Measurements from ENCODE around the gene TSPAN15.

The TSPAN15 gene

GRCh38 chr10:69415951-69416350 lies 35.3 kb upstream of the TSPAN15 start:
- Histone ChIP-seq H3K27me3 (ENCODE audit: control insufficient read depth, insufficient read depth, low read length, poor library complexity, severe bottlenecking) (no peaks in the 10 kb centered on the region), H3K27ac (ENCODE audit: insufficient read depth, low read depth, low read length, poor library complexity, severe bottlenecking) (no peak overlapping the region), H3K4me3 (ENCODE audit: insufficient read depth, low read depth, low read length) (no peak overlapping the region), H3K36me3 (ENCODE audit: control insufficient read depth, insufficient read depth, low read length) (no peaks in the 10 kb centered on the region), H3K9me3 (ENCODE audit: control insufficient read depth, low read length) (no peaks in the 10 kb centered on the region), H3K4me1 (ENCODE audit: control insufficient read depth, insufficient read depth, low read length) (no peaks in the 10 kb centered on the region)
- 96% methylated on average over 10 of the region's 10 CpGs for WGBS, 2 experiments

GRCh38 chr10:69416695-69417094 lies 34.6 kb upstream of the TSPAN15 start, which contains the start of gene TACR2:
Gene TACR2 (minus strand): TSS chr10:69416918. CDS start chr10:69416323, 595 bp downstream.
- 91 to 95% methylated on average over 10 of the region's 10 CpGs for WGBS, 2 experiments
- H3K27me3 ChIP-seq (ENCODE audit: control insufficient read depth, insufficient read depth, low read length, poor library complexity, severe bottlenecking): no peaks in the 10 kb centered on the region
- H3K9me3 ChIP-seq (ENCODE audit: control insufficient read depth, low read length): no peaks in the 10 kb centered on the region
- H3K27ac ChIP-seq (ENCODE audit: insufficient read depth, low read depth, low read length, poor library complexity, severe bottlenecking): no peak within 1 kb of the TSS
- H3K4me1 ChIP-seq (ENCODE audit: control insufficient read depth, insufficient read depth, low read length): no peaks in the 10 kb centered on the region
- no peaks in the 10 kb centered on the region for H3K36me3 ChIP-seq (ENCODE audit: control insufficient read depth, insufficient read depth, low read length)
- no peak within 1 kb of the TSS for H3K4me3 ChIP-seq (ENCODE audit: insufficient read depth, low read depth, low read length)

GRCh38 chr10:69417542-69417941 lies 33.7 kb upstream of the TSPAN15 start:
- H3K4me1 ChIP-seq (ENCODE audit: control insufficient read depth, insufficient read depth, low read length): no peaks in the 10 kb centered on the region
- no peaks in the 10 kb centered on the region for H3K27me3 ChIP-seq (ENCODE audit: control insufficient read depth, insufficient read depth, low read length, poor library complexity, severe bottlenecking)
- H3K9me3 ChIP-seq (ENCODE audit: control insufficient read depth, low read length): no peaks in the 10 kb centered on the region
- WGBS, 2 experiments: 90 to 92% methylated on average over 11 of the region's 11 CpGs
- H3K36me3 ChIP-seq (ENCODE audit: control insufficient read depth, insufficient read depth, low read length): no peaks in the 10 kb centered on the region
- H3K27ac ChIP-seq (ENCODE audit: insufficient read depth, low read depth, low read length, poor library complexity, severe bottlenecking): no peak overlapping the region
- H3K4me3 ChIP-seq (ENCODE audit: insufficient read depth, low read depth, low read length): no peak overlapping the region

DNA sequence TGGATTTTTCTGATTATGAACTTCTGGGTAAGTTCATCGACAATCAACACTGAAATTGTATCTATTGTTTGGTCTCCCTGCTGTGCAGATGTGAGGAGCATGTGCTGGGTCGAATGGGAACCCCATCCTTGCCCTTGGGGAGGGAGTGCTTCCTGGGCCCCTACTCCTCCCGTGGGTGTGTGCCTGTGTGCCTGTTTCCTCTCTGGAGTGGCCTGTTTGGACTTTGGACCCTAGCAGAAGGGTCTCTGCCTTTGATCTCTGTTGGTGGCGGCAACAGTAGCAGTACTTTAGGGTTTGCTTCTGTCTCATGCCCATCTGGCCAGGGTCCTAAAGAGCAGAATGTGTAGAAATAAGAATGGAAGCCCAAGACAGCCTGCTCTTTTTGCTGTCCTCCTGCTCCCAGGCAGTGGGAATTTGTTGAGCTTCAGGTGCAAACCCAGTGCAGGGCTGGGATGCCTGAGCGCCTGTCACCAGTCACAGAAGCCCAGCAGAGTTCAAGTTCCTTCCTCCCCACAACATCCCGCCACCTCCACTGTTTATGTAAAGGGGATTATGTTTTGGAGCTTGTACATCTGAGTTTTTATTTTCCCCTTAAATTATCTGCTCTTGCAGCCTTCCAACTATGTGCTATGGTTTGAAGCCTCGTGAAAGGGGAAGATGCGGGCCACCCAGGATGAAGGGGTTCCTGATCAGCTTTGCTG lies 33.1 kb upstream of the TSPAN15 start:
- no peaks in the 10 kb centered on the region for H3K27me3 ChIP-seq (ENCODE audit: control insufficient read depth, insufficient read depth, low read length, poor library complexity, severe bottlenecking)
- H3K27ac ChIP-seq (ENCODE audit: insufficient read depth, low read depth, low read length, poor library complexity, severe bottlenecking): no peak overlapping the region
- no peak overlapping the region for H3K4me3 ChIP-seq (ENCODE audit: insufficient read depth, low read depth, low read length)
- H3K36me3 ChIP-seq (ENCODE audit: control insufficient read depth, insufficient read depth, low read length): no peaks in the 10 kb centered on the region
- H3K4me1 ChIP-seq (ENCODE audit: control insufficient read depth, insufficient read depth, low read length): no peaks in the 10 kb centered on the region
- WGBS, 2 experiments: 82% methylated on average over 7 to 8 of the region's 8 CpGs
- H3K9me3 ChIP-seq (ENCODE audit: control insufficient read depth, low read length): no peaks in the 10 kb centered on the region

- H3K9me3 ChIP-seq (ENCODE audit: control insufficient read depth, low read length): no peaks in the 10 kb centered on the region
- 93 to 94% methylated on average over 18 of the region's 18 CpGs for WGBS, 2 experiments
- H3K27me3 ChIP-seq (ENCODE audit: control insufficient read depth, insufficient read depth, low read length, poor library complexity, severe bottlenecking): no peaks in the 10 kb centered on the region
- H3K27ac ChIP-seq (ENCODE audit: insufficient read depth, low read depth, low read length, poor library complexity, severe bottlenecking): no peak overlapping the region
- no peaks in the 10 kb centered on the region for H3K4me1 ChIP-seq (ENCODE audit: control insufficient read depth, insufficient read depth, low read length)
- H3K36me3 ChIP-seq (ENCODE audit: control insufficient read depth, insufficient read depth, low read length): no peaks in the 10 kb centered on the region
- no peak overlapping the region for H3K4me3 ChIP-seq (ENCODE audit: insufficient read depth, low read depth, low read length)
Measured at GRCh38 chr10:69419096-69419743, 32.0 kb upstream of the TSPAN15 start.

DNA sequence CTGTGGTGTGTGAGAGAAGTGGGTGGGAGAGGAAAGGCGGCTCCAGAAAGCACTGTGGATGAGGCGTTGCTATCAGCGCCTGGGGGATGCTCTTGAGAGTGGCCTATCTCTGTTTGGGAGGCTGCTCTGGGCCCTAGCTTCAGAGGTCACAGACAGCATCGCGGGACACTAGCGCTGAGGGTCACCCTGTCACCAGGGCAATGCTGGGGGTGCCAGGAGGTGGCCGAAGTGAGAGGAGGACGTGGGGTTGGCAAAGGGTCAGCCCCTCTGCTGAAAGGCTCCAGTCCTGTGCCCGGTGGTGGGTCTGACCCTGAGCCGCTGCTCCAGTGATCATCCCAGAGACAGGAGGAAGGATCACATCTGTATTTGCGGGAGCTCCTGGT lies 31.5 kb upstream of the TSPAN15 start:
- Histone ChIP-seq H3K9me3 (ENCODE audit: control insufficient read depth, low read length) (no peaks in the 10 kb centered on the region), H3K27me3 (ENCODE audit: control insufficient read depth, insufficient read depth, low read length, poor library complexity, severe bottlenecking) (no peaks in the 10 kb centered on the region), H3K4me1 (ENCODE audit: control insufficient read depth, insufficient read depth, low read length) (no peaks in the 10 kb centered on the region), H3K4me3 (ENCODE audit: insufficient read depth, low read depth, low read length) (no peak overlapping the region), H3K36me3 (ENCODE audit: control insufficient read depth, insufficient read depth, low read length) (no peaks in the 10 kb centered on the region), H3K27ac (ENCODE audit: insufficient read depth, low read depth, low read length, poor library complexity, severe bottlenecking) (no peak overlapping the region)
- 83 to 85% methylated on average over 10 of the region's 11 CpGs for WGBS, 2 experiments

GRCh38 chr10:69421611-69422308 lies 29.5 kb upstream of the TSPAN15 start:
- Histone ChIP-seq H3K4me3 (ENCODE audit: insufficient read depth, low read depth, low read length) (no peak overlapping the region), H3K27me3 (ENCODE audit: control insufficient read depth, insufficient read depth, low read length, poor library complexity, severe bottlenecking) (no peaks in the 10 kb centered on the region), H3K4me1 (ENCODE audit: control insufficient read depth, insufficient read depth, low read length) (no peaks in the 10 kb centered on the region), H3K36me3 (ENCODE audit: control insufficient read depth, insufficient read depth, low read length) (no peaks in the 10 kb centered on the region), H3K27ac (ENCODE audit: insufficient read depth, low read depth, low read length, poor library complexity, severe bottlenecking) (no peak overlapping the region), H3K9me3 (ENCODE audit: control insufficient read depth, low read length) (no peaks in the 10 kb centered on the region)
- WGBS, 2 experiments: 90 to 91% methylated on average over 13 of the region's 13 CpGs

GRCh38 chr10:69422676-69423075 lies 28.6 kb upstream of the TSPAN15 start:
- Histone ChIP-seq H3K9me3 (ENCODE audit: control insufficient read depth, low read length) (no peaks in the 10 kb centered on the region), H3K4me3 (ENCODE audit: insufficient read depth, low read depth, low read length) (no peak overlapping the region), H3K4me1 (ENCODE audit: control insufficient read depth, insufficient read depth, low read length) (no peaks in the 10 kb centered on the region), H3K36me3 (ENCODE audit: control insufficient read depth, insufficient read depth, low read length) (no peaks in the 10 kb centered on the region), H3K27me3 (ENCODE audit: control insufficient read depth, insufficient read depth, low read length, poor library complexity, severe bottlenecking) (no peaks in the 10 kb centered on the region), H3K27ac (ENCODE audit: insufficient read depth, low read depth, low read length, poor library complexity, severe bottlenecking) (no peak overlapping the region)
- WGBS, 2 experiments: 92 to 93% methylated on average over 4 of the region's 4 CpGs

DNA sequence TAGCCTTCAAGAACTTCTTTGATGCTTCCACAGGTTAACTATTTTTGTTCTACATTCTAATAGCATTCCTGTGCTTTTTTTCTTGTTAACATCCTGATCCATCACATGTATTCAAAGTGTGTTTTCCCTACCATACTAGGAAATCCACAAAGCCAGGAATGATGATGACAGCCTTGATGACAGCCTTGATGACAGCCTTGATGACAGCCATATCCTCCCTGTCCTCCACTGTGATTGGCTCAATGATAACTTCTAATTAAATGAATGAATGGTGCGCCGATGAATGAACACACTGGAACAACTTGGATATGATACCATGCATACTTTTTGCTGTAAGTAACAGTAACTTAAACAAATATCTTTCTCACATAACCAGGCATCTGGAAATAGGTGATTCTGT lies 26.2 kb upstream of the TSPAN15 start:
- no peaks in the 10 kb centered on the region for H3K27me3 ChIP-seq (ENCODE audit: control insufficient read depth, insufficient read depth, low read length, poor library complexity, severe bottlenecking)
- WGBS, 2 experiments: 70 to 100% methylated on average over 2 of the region's 2 CpGs
- H3K27ac ChIP-seq (ENCODE audit: insufficient read depth, low read depth, low read length, poor library complexity, severe bottlenecking): no peak overlapping the region
- no peaks in the 10 kb centered on the region for H3K4me1 ChIP-seq (ENCODE audit: control insufficient read depth, insufficient read depth, low read length)
- no peaks in the 10 kb centered on the region for H3K9me3 ChIP-seq (ENCODE audit: control insufficient read depth, low read length)
- H3K36me3 ChIP-seq (ENCODE audit: control insufficient read depth, insufficient read depth, low read length): no peaks in the 10 kb centered on the region
- no peak overlapping the region for H3K4me3 ChIP-seq (ENCODE audit: insufficient read depth, low read depth, low read length)

GRCh38 chr10:69425511-69426298 lies 25.6 kb upstream of the TSPAN15 start:
- Histone ChIP-seq H3K4me1 (ENCODE audit: control insufficient read depth, insufficient read depth, low read length) (no peaks in the 10 kb centered on the region), H3K27ac (ENCODE audit: insufficient read depth, low read depth, low read length, poor library complexity, severe bottlenecking) (no peak overlapping the region), H3K36me3 (ENCODE audit: control insufficient read depth, insufficient read depth, low read length) (no peaks in the 10 kb centered on the region), H3K9me3 (ENCODE audit: control insufficient read depth, low read length) (no peaks in the 10 kb centered on the region), H3K27me3 (ENCODE audit: control insufficient read depth, insufficient read depth, low read length, poor library complexity, severe bottlenecking) (no peaks in the 10 kb centered on the region), H3K4me3 (ENCODE audit: insufficient read depth, low read depth, low read length) (no peak overlapping the region)
- 70 to 76% methylated on average over 5 of the region's 5 CpGs for WGBS, 2 experiments
